ENCODE data around the gene ZNF70.

The ZNF70 gene

GRCh38 chr22:23695571-23696325 is 55.2 kb downstream of the ZNF70 start:
- ChIA-PET POLR2A (no interaction called here), CTCF (no interaction called here)
- no peak overlapping the region for H3K4me3 ChIP-seq (ENCODE audit: low read depth, low read length)
- TF ChIP-seq, protein P1, sequence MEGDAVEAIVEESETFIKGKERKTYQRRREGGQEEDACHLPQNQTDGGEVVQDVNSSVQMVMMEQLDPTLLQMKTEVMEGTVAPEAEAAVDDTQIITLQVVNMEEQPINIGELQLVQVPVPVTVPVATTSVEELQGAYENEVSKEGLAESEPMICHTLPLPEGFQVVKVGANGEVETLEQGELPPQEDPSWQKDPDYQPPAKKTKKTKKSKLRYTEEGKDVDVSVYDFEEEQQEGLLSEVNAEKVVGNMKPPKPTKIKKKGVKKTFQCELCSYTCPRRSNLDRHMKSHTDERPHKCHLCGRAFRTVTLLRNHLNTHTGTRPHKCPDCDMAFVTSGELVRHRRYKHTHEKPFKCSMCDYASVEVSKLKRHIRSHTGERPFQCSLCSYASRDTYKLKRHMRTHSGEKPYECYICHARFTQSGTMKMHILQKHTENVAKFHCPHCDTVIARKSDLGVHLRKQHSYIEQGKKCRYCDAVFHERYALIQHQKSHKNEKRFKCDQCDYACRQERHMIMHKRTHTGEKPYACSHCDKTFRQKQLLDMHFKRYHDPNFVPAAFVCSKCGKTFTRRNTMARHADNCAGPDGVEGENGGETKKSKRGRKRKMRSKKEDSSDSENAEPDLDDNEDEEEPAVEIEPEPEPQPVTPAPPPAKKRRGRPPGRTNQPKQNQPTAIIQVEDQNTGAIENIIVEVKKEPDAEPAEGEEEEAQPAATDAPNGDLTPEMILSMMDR (IDR thresholded peaks at IDR 0.05; ENCODE audit: insufficient read depth, low read length, missing control alignments), result no peak
- DNase-seq (ENCODE audit: low read depth, low spot score), result no peak

DNA sequence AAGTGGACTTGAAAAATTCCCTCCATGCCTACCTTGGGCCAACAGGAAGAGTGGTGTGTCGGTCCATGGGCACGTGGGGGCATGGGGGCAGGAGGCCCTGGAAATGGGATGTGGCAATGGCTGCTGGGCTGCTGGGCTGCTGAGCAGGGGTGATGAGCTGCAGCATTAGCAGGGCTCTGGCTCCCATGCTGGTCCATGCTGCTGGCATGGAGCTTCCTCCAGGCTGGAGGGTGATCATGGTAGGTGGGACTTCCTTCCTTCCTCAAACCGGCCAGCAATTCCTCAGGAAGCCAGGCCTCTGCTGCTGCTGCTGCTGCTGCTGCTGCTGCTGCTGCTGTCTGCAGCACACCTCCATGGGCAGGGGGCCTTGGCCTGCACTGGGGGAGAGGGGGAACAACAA is 55.8 kb downstream of the ZNF70 start:
- TF ChIP-seq, protein P1 (IDR thresholded peaks at IDR 0.05; ENCODE audit: insufficient read depth, low read length, missing control alignments), result no peak
- DNase-seq (ENCODE audit: low read depth, low spot score), result no peak
- ChIA-PET CTCF (no interaction called here), POLR2A (no interaction called here)
- no peak overlapping the region for H3K4me3 ChIP-seq (ENCODE audit: low read depth, low read length)

GRCh38 chr22:23693979-23694680 is 56.8 kb downstream of the ZNF70 start:
- H3K4me3 ChIP-seq (ENCODE audit: low read depth, low read length), result no peak overlapping the region
- ChIA-PET POLR2A (no interaction called here), CTCF (interaction anchor here (0.7 kb wide), 1 partner anchor 155 kb away, joined by 4 read pairs; no protein-coding TSS in a partner anchor)
- TF ChIP-seq, protein P1 (IDR thresholded peaks at IDR 0.05; ENCODE audit: insufficient read depth, low read length, missing control alignments), result no peak
- no peak for DNase-seq (ENCODE audit: low read depth, low spot score)

DNA sequence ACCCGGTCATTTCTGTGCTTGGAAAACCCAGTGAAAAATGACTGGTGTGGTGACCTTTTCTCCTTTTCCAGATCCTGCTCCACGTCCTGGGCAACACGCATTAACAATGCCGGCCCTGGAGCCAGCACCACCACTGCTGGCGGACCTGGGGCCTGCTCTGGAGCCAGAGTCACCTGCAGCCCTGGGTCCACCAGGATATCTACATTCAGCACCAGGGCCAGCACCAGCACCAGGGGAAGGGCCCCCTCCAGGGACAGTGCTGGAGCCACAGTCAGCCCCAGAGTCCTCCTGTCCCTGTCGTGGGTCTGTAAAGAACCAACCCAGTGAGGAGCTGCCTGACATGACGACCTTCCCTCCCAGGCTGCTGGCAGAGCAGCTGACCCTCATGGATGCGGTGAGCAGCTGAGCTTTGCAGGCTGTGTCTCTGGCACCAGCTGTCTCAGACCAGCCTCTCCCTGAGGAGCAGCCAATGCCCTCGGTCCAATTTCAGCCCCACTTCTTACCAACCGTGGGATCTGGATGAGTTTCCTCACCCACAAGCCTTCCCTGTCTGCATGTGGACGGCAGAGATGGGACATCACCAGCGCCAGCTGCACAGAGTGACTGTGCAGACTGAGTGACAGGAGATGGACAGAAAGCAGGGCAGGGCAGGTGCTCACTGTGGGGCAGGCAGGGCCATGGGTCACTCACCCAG is 58.2 kb downstream of the ZNF70 start:
- ChIA-PET POLR2A (no interaction called here), CTCF (no interaction called here)
- H3K4me3 ChIP-seq (ENCODE audit: low read depth, low read length), result no peak overlapping the region
- no peak for DNase-seq (ENCODE audit: low read depth, low spot score)
- TF ChIP-seq, protein P1 (IDR thresholded peaks at IDR 0.05; ENCODE audit: insufficient read depth, low read length, missing control alignments), result no peak

DNA sequence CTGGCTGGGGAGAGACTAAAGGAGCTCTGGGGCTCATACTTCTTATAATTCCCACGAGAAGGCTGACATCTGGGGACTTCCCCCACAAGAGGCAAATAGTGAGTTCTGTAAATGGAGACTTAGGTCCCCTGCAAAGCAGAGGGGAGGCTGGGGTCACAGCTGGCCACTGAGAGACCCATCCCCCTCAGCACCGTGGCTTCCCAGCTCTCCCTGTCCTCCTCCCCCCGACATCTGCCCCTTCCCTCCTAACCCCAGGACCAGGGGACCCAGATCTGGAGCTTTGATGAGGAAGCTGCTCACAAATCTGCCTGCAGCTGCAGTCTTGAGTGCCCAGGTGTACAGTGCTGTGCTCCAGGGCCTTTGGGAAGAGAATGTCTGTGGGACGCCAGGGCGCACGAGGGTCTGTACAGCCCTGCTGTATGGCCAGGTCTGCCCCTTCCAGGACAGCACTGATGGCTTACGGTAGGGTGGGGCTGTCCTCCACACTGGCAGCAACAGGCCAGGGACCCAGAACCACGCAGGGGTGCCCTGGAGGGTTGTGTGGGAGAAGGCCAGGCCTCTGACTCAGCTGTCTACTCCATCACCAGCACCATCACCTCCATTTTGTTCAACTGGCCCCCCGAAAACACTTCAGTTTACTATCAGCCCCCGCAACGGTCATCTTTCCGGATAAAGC is 59.0 kb downstream of the ZNF70 start:
- ChIA-PET CTCF (no interaction called here), POLR2A (no interaction called here)
- H3K4me3 ChIP-seq (ENCODE audit: low read depth, low read length), result no peak overlapping the region
- TF ChIP-seq, protein P1 (IDR thresholded peaks at IDR 0.05; ENCODE audit: insufficient read depth, low read length, missing control alignments), result no peak
- DNase-seq (ENCODE audit: low read depth, low spot score), result no peak

Data from AG04449 (cell line).